GM21529 (cell line): ENCODE measurements around the gene PDK1.
"Not testable (repeated sequence)": the region's sequence is repeated elsewhere in the genome, so short reads cannot be mapped to it uniquely, and the experiment has no call there.

Source experiments
- ATAC-seq: cut with Tn5 transposase; IDR thresholded peaks from one replicate; pipeline ENCODE4 v1.9.1; 2021; ENCODE audit not compliant: unreplicated experiment

PDK1 gene

DNA sequence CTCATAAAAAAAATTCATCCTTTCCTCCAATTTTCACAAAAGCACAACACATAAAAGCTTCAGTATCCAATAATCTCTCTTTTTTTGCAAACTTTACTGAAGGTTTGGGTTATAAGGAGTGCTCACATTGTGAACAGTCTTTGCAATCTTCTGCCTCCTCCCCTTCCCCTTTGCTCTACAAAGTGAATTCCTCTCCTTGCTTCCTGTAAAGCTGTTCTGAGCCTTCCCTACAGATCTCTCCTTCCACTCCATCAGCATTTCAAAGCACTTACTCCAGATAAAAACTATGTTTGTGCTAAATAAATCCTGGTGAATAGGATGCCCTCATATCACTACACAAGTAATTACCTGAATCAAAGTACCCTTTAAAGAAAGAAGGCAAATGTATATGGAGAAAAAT lies 4.6 kb upstream of the PDK1 start:
- ATAC-seq = no peak

DNA sequence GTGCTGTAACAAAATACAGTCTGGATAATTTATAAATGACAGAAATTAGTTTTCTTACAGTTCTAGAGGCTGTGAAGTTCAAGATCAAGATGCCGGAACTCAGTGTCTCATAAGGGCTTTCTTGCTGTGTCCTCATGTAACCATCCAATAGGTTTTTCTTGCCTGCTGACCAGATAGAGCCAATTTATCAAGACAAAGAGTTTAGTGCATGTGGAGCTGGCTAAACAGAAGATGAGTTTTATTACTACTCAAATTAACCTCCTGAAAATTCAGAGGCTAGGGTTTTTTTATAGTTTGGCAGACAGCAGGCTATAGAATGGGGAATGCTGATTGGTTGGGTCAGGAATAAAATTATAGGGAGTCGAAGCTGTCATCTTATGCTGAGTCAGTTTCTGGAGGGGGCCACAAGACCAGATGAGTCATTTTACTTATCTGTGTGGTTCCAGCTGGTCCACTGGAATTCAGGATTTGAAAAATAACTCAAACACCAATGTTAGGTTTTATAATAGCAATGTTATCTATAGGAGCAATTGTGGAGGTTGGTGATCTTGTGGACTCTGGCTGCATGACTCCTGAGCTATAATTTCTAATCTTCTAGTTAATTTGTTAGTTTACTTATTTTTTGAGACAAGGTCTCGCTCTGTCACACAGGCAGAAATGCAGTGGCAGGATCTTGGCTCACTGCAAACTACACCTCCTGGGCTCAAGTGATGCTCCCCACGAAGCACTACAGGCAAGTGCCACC lies 3.2 kb upstream of the PDK1 start:
- ATAC-seq = no peak

DNA sequence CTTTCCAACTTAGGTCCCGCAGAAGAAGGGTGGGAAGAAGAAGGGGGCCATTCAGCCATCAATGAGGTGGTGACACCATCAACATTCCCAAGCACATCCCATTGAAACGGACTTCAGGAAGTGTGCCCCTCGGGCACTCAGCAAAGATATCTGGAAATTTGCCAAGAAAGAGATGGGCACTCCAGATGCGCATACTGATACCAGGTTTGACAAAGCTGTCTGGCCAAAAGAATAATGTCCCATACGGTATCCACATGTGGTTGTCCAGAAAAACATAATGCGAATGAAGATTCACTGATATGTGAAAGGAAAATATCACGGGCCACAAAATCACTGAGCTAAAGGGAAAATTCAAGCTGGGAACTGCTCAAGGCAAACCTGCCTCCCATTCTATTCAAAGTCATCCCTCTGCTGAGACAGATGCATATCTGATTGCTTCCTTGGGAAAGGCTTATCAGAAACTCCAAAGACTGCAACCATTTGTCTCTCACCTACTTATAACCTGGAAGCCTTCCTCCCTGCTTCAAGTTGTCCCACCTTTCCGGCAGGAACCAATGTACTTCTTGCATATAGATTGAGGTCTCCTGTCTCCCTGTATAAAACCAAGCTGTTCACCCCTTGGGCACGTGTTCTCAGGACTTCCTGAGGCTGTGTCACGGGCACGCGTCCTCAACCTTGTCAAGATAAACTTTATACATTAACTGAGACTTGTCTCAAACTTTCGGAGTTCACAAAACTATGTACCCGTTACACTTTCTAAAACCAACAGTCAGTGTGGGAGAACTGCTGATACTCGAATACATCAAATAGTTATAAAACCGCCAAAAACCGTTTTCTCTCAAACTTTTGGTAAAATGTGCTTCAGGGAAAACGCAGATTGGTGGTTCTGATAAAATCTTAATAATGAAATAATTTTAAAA lies 1.3 kb upstream of the PDK1 start:
- ATAC-seq = no peak

DNA sequence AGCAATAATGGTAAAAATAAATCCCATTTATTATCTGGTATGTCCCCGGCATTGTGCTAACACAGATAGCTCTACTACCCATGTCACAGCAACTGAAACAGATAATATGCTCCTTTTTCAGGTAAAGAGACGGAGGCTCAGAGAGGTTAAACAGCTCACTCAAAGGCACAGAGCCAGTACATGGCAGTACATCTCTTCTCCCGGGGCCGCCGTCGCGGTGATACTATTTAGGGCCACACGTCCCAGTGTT lies 693 bp upstream of the PDK1 start:
- no peak for ATAC-seq

DNA sequence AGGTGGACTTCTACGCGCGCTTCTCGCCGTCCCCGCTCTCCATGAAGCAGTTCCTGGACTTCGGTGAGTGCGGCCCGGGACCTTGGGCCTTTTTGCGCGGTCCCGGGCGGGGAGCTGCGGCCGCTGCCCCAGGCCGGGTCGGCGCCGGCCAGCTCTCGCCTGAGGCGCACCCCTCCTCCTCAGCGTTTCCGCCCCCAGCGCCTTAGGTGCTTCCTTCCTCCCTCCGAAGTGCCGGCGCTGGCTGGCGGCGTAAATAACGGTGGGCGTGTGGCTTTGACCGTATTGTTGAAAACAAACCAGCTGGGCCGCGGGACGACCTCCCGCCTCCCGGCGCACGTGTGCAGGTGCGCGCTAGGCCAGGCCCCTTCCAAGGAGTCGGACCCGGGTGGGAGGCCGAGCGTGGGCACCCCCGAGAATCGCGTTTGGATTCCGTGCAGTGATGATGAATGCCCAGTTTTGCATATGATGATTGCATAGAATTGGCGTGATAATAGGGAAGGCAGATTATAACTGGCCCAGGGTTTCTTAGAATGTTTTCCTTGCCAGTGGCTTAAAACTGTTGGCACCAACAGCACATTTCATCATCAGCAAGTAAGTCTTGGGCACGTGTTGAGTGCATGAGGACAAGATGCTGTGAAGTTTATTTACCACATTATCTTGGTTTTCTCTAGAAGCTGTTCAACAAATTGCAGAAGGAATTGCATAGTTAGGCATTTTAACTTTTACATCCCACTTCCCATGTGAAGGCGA lies 569 bp downstream of the PDK1 start:
- peak; percentile 70 for ATAC-seq

DNA sequence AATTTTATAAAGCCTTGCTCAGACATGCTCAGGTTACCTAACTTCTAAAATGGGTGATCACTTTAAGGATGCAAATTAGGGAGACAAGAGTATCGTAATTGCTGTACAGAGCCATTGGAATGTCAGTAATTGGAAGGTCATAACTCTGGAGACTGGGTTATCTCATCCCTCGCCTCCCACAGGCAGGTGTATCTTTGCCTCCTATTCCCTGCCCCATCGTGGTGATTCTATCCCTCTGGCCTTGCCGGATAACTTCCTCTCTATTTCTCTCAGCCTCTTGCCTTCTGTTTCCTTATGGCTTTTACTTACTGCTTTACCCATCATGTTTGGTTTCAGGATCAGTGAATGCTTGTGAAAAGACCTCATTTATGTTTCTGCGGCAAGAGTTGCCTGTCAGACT lies 2.5 kb downstream of the PDK1 start:
- no peak for ATAC-seq

DNA sequence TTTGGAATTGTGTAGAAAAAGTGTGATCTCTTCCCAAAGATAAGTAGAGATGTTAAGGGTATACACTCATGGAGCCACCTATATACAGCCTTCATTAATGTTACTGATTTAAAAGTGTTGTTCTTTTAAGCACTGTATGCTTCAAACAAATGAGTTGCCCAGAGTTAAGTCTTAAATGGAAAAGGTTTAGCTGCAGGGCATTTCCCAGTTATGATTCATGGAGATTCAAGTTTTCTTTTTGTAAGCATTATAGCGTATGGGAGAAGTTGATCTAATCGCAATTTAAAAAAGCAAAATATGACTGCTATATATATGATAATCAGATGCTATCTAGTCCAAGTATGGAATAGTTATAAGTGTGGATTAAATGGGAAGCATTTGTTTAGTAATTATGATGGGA lies 4.8 kb downstream of the PDK1 start:
- no peak for ATAC-seq

DNA sequence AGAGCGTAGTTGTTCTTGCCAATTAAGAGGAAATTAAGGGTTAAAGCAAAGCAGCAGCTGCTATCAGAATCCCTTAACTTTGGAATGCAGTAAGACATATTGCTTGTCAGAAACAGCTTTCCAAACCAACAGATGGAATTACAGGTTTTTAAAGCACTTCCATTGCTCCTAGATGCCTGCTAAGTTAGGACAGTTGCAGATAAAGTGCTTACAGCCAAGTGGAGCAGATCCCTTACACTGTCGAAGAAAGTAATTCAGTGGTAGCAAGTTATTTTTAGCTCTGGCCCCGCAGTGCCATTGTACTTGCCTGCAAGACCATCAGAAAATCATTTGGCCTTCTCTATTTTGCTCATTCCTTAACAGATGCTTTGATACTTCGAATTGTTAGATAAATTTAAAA lies 5.4 kb downstream of the PDK1 start:
- ATAC-seq = no peak

DNA sequence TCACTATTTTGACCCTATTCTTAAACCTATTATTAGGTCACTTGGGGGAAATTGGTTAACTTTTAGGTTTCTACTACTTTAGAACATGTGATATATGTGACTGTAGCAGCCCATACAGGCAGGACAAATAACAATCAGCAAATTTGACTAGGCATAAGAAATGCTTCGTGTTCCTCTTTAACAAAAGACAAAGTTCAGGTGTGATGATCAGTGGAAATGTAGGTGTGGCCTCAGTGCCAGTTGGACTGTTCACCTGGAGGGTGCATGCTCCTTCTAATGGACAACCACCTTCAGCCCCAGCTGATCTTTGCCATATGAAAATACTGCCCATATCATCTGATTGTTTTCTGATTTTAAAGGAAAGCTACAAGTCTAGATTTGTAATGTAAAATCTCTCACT lies 6.4 kb downstream of the PDK1 start:
- no peak for ATAC-seq

DNA sequence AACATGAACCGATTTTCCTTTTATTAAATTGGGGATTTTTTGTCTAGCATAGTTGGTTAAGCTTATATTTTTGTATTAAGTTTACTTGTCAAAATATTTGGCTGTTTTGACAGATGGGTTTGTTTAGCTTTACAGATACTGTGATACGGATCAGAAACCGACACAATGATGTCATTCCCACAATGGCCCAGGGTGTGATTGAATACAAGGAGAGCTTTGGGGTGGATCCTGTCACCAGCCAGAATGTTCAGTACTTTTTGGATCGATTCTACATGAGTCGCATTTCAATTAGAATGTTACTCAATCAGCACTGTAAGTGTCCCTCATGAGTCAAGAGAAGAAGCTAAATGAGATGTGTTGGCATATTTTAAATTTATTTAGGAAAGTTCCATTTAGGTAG lies 8.5 kb downstream of the PDK1 start:
- no peak for ATAC-seq

DNA sequence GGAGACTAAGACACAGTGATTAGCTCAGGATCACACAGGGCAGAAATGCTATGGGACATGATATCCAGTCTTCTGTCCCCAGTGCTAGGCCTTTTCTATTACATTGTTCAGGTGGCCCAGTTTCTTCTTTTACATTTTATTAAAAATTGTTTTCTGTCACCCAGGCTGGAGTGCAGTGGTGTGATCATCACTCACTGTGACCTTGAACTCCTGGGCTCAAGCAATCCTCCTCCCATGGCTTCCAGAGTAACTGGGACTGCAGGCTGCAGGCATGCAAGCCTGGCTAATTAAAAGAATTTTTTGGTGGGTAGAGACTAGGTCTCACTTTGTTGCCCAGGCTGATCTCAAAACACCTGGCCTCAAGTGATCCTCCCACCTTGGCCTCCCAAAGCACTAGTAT lies 15.4 kb downstream of the PDK1 start:
- no peak for ATAC-seq

DNA sequence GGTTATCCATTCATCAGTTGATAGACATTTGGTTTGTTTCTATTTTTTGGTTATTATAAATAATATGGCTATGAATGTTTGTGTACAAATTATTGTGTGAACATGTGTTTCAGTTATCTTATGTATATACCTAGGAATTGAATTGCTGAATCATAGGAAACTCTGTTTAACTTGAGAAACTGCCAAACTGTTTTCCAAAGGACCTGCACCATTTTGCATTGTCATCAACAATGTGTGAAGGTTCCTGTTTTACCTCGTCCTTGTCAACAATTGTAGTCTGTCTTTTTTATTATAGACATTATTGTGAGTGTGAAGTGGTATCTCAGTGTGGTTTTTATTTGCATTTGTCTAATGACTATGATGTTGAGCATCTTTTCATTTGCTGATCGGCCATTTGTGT lies 17.1 kb downstream of the PDK1 start:
- no peak for ATAC-seq

DNA sequence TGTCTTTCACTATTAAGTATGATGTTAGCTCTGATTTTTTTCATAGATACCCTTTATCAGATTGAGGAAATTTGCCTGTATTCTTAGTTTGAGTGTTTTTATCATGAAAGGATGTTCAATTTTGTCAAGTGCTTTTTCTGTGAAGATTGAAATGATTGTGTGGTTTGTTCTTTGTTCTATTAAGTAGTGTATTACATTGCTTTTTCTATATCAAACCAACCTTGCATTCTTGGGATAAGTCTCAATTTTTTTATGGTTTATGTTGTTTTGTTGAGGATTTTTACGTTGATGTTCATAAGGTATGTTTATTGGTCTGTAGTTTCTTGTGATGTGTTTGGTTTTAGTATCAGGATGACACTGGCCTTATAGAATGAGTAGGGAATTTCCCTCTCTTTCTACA lies 19.1 kb downstream of the PDK1 start:
- no peak for ATAC-seq

DNA sequence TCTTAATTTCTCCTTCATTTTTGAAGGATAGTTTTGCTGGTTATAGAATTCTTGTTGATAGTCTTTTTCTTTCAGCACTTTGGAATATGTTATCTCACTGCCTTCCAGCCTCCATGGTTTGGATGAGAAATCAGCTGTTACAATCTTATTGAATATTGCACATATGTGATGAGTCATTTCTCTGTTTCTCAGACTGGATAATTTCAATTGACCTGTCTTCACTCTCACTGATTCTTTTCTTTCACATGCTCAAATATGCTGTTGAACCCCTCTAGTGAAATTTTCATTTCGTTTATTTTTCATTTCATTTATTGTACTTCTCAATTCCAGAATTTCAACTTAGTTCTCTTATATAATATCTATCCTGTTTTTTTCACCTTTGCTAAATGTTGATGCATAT lies 22.2 kb downstream of the PDK1 start:
- no peak for ATAC-seq

DNA sequence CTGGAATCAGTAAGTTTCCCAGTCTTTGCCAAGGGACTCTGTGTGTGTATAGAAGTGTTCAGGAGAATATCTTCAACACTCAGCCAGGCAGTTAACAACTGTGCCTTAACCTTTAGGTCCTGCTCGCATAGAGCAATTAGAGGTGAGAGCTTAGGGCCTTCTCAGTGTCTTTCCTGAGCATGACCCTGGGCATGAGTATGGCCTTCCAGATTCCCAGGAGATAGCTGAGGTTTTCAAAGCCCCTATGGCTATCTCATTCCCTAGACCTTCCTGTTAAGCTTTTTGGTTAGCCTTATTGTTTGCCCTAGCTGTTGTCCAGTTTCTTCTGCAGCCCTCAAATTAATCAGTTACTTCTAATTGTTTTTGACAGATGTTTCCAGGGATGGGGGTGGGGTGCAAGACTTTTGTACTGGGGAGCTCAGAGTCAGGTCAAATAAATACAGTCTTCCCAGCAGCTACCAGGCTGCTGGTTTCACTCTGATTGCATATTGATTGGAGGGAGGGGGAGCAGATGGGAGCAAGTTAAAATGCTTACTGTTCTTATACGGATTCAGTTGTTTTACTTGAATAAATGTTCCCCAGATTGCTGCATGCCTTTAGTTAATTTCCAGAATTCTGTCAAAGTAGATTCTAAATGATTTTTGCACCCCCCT lies 23.1 kb downstream of the PDK1 start:
- ATAC-seq = no peak

DNA sequence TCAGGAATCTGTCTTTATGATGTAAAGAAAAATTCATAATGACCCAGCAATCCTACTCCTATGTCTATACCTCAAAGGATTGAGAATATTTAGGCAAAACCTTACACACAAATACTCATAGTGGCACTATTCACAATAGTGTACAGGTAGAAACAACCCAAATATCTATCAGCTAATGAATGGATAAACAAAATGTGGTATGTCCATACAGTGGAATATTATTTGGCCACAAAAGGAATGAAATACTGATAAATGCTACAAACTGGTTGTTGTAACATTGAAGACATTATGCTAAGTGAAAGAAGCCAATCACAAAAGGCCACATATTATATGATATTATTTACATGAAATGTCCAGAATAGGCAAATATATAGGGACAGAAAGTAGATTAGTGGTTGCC lies 24.7 kb downstream of the PDK1 start:
- no peak for ATAC-seq

DNA sequence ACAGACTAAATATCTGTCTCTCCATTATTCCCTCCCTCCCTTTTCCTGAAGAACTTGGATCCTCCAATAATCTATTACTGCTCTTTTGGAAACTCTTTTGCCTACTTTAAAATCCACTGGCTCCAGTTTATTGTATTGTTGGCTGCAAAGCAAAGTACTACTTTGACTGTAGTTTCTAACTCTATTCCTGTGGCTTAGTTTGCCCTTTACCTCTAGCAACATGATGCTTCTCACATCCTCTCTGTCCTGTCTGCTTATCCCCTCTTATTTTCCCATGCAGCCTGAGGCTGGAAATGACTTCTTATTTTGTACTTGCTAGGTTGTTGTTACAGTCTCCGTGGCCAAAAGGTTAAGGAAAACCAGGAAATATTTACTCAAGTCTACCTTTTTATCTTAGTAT lies 26.8 kb downstream of the PDK1 start:
- ATAC-seq = no peak

DNA sequence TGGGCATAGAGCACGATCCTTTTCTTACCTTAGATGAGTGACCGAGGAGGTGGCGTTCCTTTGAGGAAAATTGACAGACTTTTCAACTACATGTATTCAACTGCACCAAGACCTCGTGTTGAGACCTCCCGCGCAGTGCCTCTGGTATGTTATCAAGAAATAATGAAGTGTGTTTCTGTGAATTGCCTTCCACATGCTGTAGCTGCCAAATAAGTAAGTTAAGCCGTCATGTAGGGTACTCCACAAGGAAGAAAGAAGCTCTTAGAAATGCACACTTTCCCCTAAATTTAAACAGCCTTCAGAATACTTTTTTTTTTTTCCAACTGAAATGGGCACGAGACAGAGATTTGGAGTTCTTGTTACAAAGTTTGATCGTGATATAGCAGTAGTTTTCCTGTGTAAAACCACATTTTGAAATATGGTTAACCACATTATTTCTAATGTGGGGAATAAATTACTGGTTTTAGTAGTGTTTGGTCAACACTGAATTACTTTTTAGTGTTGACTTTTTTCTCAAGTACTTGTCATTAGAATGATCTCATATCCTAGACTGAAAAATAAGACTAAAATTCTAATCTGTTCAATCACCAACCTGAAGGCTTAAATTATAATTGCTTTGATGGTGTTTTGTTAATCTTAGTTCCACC lies 30.5 kb downstream of the PDK1 start:
- no peak for ATAC-seq

DNA sequence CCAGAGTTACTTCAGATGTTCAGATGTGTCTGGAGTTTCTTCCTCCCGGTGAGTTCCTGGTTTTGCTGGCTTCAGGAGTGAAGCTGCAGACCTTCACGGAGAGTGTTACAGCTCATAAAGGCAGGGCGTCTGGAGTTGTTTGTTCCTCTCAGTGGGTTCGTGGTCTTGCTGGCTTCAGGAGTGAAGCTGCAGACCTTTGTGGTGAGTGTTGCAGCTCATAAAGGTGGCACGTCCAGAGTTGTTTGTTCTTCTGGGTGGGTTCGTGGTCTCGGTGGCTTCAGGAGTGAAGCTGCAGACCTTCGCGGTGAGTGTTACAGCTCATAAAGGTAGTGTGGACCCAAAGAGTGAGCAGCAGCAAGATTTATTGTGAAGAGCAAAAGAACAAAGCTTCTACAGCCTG lies 31.3 kb downstream of the PDK1 start:
- not testable (repeated sequence) for ATAC-seq

DNA sequence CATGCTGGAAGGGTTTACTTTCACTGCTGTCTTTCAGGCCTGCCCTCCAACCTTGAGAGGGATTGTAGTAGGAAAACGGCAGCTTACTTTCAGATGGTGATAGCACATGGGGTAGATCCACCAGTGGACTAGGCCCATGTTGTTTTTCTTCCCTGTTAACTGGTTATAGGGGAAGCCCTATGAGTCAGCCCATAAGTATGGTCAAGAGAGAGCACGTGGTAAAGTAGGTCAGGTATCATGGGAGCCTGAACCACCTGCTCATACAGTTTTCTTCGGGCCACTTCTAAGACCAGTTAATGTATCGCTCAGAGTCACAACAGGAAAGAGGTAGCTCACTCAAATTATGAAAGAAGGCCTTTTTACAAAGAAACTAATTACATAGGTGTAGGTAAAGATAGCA lies 33.0 kb downstream of the PDK1 start:
- no peak for ATAC-seq

DNA sequence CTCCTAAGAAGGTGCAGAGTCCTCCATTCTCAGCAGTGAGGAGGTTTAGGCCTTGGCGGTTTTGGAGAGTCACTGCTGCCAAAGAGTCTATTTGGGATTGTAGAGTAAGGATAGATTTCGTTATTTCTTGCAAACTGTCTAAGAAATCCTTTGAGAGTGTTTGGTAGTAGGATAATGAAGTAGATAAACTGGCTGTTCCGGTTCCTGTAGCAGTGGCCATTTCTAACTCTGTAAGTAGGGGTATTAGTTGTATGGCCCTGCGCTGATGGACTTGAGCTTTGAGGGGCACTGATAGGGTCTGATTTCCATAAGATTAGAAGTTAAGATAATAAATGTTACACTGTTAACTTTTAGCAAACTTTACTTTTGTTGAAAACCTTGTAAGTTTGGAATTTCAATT lies 35.5 kb downstream of the PDK1 start:
- ATAC-seq = not testable (repeated sequence)
